ENCODE data around the gene RNASEH2B.

RNASEH2B gene

GRCh38 chr13:50989476-50989875 is 79.9 kb downstream of the RNASEH2B start:
- in situ Hi-C loops (cut with HindIII; ENCODE audit: low pct_ligation_motif_present, low pct_unique_long_range_greater_than_20kb, low sequenced_read_pairs) = no loop called here
- no peak for DNase-seq

DNA sequence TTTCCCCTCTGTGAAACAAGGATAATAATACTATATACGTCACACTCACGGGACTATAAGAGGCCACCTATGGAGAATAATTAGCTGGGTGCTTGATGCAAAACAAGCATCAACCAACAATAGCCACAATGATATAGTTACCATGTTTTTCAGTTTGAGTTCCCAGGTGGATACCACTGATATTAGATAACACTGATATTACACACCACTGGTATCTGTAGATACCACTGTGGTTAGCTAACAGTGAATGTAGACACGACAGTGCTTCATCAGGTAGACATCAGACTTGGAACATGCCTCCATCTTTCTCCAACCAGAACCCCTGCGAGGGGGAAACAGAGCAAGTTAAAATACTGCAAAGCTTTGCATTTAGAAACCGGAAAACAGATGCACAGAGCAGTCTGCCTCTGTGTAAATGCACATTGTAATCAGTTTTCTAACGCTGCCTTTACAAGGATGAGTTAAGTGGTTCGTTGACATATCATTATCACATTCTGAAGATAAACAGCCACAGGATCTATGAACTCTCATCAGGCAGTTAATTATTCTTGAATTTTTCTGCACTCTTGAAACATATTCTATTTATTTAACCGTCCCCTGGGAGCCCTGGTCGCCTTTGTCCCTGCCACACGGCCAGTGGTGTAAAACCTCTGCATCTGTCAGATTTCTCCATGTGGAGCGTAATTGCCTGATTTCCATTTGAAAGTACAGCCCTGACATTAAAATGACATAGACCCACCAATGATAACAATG is 80.7 kb downstream of the RNASEH2B start:
- in situ Hi-C loops (cut with HindIII; ENCODE audit: low pct_ligation_motif_present, low pct_unique_long_range_greater_than_20kb, low sequenced_read_pairs) = no loop called here
- no peak for DNase-seq

- in situ Hi-C loops (cut with HindIII; ENCODE audit: low pct_ligation_motif_present, low pct_unique_long_range_greater_than_20kb, low sequenced_read_pairs) = no loop called here
- DNase-seq = no peak
Observed at GRCh38 chr13:50990818-50991506, 81.4 kb downstream of the RNASEH2B start.

DNA sequence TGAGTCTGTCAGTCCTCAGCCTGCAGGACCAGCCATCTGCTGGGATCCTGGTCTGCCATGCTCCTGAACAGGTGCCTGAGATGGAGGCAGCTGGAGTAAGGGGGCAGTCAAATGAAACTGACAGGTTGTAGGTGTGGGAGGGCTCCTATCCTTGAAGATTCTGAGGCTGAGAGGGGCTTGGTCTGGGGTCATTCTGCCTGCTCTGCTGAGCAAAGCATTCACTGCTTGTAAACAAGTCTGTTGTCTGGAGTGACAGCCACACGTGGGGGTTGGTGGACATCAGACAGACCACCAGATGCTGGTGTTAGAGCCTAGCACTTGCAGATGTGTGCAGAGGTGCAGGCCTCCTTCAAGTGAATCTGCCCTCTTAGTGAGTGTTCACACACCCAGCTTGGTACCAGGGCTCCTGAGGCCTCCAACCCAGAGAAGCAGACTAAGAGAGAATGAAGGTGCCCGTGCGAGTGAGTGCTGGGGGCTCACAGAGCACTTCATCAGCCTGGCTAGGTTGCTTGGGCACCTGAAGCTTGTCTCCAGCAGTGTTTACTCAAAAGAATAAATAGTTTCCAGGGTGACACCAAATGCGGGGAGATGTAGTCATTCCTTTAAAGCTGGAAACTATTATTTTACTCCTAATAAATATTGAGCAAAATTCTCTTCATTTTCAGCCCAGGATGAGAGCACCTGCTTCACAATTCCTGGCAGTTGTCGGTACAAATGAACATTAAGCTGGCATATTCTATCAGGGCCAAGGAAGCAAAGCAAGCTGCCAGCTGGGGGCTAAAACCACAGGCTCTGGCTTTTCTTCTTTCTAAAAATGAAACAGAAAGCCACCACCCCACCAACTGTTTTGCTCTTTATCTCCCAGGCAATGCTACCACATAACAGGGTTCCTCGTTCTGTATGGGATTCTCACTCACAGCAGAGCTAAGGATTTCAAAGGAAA is 82.3 kb downstream of the RNASEH2B start:
- in situ Hi-C loops (cut with HindIII; ENCODE audit: low pct_ligation_motif_present, low pct_unique_long_range_greater_than_20kb, low sequenced_read_pairs) = no loop called here
- no peak for DNase-seq

DNA sequence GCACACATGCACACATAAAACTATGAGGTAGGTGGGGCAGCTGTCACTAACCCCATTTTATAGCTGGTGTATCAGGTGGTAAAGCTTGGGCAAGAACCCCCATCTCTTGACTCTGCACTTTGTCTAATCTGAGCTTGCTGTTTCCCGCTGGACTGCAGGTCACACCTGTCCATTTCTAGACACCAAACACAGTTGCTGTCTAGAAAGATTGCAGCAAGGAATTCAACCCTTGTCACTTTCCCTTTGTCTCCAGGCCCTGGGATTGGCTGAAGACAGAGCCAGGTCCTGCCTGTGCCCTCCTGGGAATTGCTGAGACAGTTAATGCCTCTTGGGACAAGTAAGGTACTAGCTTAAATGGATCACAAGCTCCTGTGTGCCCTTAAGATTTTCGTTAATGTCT is 83.8 kb downstream of the RNASEH2B start:
- DNase-seq = no peak
- in situ Hi-C loops (cut with HindIII; ENCODE audit: low pct_ligation_motif_present, low pct_unique_long_range_greater_than_20kb, low sequenced_read_pairs) = no loop called here

DNA sequence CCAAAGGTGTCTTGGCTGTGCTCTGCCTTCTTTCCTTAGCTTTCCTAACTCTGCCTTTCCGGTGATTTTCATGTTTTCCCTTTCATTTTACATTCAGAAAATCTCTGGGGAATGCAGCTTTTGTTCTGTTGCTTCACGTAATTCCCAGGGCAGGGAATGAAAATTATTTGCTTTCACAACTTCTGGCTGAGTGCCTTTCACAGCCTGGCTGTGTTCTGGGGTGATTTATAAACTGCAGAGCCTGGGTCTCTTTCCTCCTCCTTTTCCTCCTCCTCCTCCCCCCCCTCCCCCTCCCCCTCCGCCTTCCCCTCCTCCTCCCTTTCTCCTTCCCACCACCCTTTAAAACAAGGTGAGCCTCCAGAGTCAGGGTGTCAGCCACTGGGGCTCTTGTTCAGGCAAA is 84.3 kb downstream of the RNASEH2B start:
- DNase-seq = no peak
- in situ Hi-C loops (cut with HindIII; ENCODE audit: low pct_ligation_motif_present, low pct_unique_long_range_greater_than_20kb, low sequenced_read_pairs) = no loop called here

DNA sequence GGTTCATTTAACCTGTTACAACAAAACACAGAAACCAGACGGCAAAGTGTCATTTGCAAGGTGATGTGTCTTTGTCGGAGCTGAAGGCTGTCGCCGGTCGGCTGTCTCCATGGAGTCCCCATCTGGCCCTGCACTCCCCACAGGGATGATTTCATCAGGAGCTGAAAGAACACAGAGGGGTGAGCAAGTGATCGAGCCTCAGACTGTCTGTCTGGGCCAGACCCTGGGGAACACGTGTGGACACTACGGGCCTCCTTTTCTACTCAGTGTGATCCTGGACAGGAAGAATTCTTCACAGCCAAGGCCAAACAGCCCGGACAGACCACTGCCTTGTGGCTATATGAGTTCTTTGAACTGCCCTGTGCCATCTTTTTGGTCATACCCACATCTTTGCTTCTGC is 85.1 kb downstream of the RNASEH2B start:
- in situ Hi-C loops (cut with HindIII; ENCODE audit: low pct_ligation_motif_present, low pct_unique_long_range_greater_than_20kb, low sequenced_read_pairs) = no loop called here
- DNase-seq = no peak

GRCh38 chr13:50995854-50996253 is 86.3 kb downstream of the RNASEH2B start:
- no peak for DNase-seq
- in situ Hi-C loops (cut with HindIII; ENCODE audit: low pct_ligation_motif_present, low pct_unique_long_range_greater_than_20kb, low sequenced_read_pairs) = no loop called here

DNA sequence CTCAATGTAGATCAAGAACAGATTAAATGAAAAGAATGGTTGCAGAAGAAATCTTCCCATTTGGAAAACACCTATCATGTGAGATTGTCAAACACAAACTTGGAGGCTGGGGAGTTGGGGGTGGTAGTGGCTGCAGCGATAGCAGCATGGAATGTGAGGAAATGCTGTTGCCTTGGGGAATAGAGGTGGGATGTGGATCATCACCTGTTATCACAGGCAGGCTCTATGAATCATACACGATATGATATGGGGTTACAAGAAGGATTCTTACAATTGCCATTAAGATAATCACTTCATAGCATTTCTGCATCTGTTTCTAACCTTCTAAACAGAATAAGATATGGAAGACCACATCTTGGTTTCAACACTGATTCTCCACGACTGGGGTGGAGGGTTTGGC is 88.7 kb downstream of the RNASEH2B start:
- DNase-seq = no peak
- in situ Hi-C loops (cut with HindIII; ENCODE audit: low pct_ligation_motif_present, low pct_unique_long_range_greater_than_20kb, low sequenced_read_pairs) = no loop called here

DNA sequence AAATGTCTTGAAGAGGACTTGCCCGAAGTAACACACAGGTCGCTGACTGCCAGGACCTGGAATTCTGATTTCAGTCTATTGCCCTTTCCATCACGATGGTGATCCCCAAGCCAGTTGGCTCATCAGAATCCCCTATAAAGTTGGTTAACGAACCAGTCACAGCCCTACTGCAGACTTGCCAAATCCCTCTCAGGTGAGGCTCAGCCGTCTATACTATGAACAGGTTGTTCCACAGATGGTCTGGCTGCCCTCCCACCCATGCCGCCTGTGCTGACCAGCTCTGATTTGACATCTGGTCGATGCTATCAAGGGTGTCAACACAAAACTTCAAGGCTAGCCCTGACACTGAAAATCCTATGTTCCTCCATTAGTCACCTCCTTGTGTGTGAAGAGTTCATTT is 90.0 kb downstream of the RNASEH2B start:
- in situ Hi-C loops (cut with HindIII; ENCODE audit: low pct_ligation_motif_present, low pct_unique_long_range_greater_than_20kb, low sequenced_read_pairs) = no loop called here
- DNase-seq = no peak

GRCh38 chr13:51000061-51000460 is 90.5 kb downstream of the RNASEH2B start:
- no peak for DNase-seq
- in situ Hi-C loops (cut with HindIII; ENCODE audit: low pct_ligation_motif_present, low pct_unique_long_range_greater_than_20kb, low sequenced_read_pairs) = no loop called here

DNA sequence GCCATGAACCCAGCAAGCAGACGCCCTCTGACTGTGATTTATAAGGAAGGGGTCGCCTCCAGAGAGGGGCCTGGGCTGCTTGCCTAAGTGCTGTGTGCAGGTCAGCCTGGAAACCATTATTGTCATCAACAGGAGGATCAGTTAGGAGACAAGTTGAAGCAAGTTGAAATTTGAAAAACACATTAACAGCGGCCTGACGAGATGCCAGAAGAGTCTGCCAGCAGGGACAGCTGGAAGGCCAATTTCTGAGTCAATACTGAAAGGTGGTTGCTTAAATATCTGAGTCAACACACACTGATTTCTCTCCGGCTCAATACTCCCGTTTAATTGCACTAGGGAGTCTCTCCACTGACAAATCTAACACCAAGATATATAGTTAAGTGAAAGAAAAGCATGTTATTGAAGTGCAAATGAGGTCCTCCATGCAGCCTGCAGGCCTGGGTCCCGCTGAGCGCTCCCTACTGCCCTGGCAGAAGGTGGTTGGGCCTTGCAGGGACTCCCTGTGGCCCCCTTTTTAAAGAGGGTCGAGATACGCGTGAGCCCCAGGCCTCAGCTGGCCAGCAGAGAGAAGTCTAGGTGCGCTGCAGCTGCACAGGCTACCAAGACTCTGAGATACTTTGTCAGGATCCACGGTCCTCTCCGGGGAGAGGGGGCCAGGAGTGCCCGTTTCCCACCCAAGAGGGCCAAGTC is 91.1 kb downstream of the RNASEH2B start:
- in situ Hi-C loops (cut with HindIII; ENCODE audit: low pct_ligation_motif_present, low pct_unique_long_range_greater_than_20kb, low sequenced_read_pairs) = no loop called here
- no peak for DNase-seq

DNA sequence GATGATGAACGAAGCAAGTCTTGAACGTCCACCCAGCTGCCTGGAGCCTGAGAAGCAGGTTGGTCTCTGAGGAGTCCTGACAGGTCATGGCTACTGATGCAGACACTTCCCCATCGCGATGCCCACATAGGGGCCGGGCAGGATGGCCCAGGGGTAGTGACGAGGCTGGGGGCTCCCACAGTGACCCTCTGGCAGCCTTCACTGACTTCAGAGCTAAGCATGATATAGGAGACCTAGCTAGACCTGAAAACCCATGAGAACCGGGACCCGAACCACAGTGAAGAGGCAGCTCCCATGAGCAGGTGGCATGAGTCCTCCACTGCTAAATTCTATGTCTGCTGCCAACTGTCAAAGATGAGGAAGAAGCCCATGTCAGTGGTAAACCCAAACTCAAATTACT is 91.7 kb downstream of the RNASEH2B start:
- no peak for DNase-seq
- in situ Hi-C loops (cut with HindIII; ENCODE audit: low pct_ligation_motif_present, low pct_unique_long_range_greater_than_20kb, low sequenced_read_pairs) = no loop called here

DNA sequence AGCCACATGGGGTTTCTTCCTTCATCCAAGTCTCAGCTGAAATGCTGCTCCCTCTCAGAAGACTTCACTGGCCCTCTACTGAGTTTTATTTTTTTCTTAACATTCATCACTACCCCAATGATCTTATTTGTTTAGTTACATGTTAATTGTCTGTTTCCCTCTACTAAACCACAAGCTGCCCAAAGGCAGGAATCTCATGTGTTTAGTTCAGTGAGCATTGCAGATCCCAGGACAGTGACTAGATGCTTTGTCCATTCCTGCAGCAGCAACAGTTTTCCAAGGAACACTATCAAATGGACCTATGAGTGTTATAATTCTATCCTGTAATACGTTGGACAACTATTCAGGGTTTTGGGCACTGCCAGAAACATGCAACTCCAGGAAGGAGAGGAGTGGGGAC is 93.1 kb downstream of the RNASEH2B start:
- DNase-seq = no peak
- in situ Hi-C loops (cut with HindIII; ENCODE audit: low pct_ligation_motif_present, low pct_unique_long_range_greater_than_20kb, low sequenced_read_pairs) = no loop called here

GRCh38 chr13:51003642-51004041 is 94.1 kb downstream of the RNASEH2B start:
- DNase-seq = no peak
- in situ Hi-C loops (cut with HindIII; ENCODE audit: low pct_ligation_motif_present, low pct_unique_long_range_greater_than_20kb, low sequenced_read_pairs) = no loop called here

DNA sequence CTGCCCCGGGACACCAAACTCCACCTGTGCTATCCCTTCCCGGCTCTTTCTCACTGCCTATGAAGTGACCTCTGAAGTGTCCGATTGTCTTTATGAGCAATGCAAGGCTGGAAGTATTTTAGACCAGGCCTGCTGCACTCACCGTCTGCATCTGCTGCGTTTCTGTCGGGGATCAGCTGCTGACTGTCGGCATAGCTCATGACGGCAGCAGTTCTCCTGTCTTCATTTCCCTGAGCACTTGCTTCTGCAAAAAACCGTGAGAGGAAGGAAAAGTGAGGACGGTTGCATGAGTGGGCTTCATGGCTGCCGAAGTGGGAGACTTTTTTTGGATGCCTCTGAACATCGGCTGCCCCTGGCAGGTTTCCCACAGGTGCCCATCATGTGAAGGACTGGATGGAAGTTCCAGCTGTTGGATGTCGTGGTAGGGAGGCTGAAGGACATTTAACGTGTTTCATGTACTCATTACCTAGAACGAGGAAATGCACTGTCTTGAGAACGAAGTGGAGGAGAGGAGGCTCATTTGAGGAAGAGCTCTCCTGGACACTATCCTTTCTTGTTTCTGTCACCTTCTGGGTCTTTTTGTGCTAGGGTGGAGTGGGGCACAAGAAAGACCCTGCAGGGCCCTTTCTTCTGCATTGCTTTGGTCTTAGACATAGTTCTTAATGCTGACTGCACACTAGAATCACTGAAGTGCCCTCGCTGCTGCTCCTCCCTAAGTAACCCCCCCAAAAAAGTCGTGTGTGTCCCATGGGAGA is 94.7 kb downstream of the RNASEH2B start:
- in situ Hi-C loops (cut with HindIII; ENCODE audit: low pct_ligation_motif_present, low pct_unique_long_range_greater_than_20kb, low sequenced_read_pairs) = no loop called here
- DNase-seq = no peak

- no peak for DNase-seq
- in situ Hi-C loops (cut with HindIII; ENCODE audit: low pct_ligation_motif_present, low pct_unique_long_range_greater_than_20kb, low sequenced_read_pairs) = no loop called here
Observed at GRCh38 chr13:51004918-51005460, 95.4 kb downstream of the RNASEH2B start.

DNA sequence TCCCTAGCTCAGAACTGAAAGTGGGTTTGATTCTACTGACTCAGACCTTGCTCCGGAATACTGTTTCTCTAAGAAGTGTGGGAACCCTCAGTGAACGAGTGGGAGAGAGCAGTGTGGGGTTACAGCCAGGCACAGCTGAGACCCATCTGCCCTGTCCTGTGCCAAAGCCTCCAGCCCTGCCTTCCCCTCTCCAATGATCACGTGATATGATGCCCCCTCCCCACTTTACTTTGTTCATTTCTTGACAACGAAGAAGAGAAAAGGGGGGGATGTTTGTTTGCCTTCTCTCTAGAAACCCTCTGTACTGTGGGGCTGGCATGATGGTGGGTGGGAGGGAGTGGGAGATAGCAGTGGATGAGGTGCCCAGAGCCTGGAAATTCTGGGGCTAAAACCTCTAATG is 96.0 kb downstream of the RNASEH2B start:
- in situ Hi-C loops (cut with HindIII; ENCODE audit: low pct_ligation_motif_present, low pct_unique_long_range_greater_than_20kb, low sequenced_read_pairs) = no loop called here
- no peak for DNase-seq
